Cardiac septum (tissue), 1 donor: Measurements from ENCODE around the gene UCHL5. TPM values are rescaled to one million over a fixed set of nuclear protein-coding genes. Genes with fewer than 3 reads are reported as not detected.

Experiments used
- DNase-seq: peaks from one replicate; pipeline ENCODE4 v3.0.0-alpha.2; 2020; ENCODE audit warnings: low spot score
- intact Hi-C: fragments of 100-400 bp; cut with DNase I; formaldehyde crosslinking; loops from one replicate; pipeline ENCODE4 v1.14.0; 2022
- long read RNA-seq: library from polyadenylated mRNA; unstranded; transcript quantifications from one replicate; pipeline ENCODE4 v2.0.0, GENCODE V29; 2021
- total RNA-seq: library from RNA; stranded (reverse); fragmentation: NEBNext Ultra II Directional; extraction: Animal tissue kit (Norgen Biotek cat#: 25700); gene quantifications from one replicate; pipeline ENCODE4 v1.2.1, GENCODE V29; 2021
- donor health status: DM: no; HTN: no; CAD: no.

UCHL5 gene, protein sequence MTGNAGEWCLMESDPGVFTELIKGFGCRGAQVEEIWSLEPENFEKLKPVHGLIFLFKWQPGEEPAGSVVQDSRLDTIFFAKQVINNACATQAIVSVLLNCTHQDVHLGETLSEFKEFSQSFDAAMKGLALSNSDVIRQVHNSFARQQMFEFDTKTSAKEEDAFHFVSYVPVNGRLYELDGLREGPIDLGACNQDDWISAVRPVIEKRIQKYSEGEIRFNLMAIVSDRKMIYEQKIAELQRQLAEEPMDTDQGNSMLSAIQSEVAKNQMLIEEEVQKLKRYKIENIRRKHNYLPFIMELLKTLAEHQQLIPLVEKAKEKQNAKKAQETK
- total RNA-seq: 26.4 TPM
- long read RNA-seq, full-length matches to known transcripts: 54 of 76 reads
- long read RNA-seq, partial matches to known transcripts: 2 of 76 reads
- long read RNA-seq, other reads (novel, unspliced or antisense): 20 of 76 reads

DNA sequence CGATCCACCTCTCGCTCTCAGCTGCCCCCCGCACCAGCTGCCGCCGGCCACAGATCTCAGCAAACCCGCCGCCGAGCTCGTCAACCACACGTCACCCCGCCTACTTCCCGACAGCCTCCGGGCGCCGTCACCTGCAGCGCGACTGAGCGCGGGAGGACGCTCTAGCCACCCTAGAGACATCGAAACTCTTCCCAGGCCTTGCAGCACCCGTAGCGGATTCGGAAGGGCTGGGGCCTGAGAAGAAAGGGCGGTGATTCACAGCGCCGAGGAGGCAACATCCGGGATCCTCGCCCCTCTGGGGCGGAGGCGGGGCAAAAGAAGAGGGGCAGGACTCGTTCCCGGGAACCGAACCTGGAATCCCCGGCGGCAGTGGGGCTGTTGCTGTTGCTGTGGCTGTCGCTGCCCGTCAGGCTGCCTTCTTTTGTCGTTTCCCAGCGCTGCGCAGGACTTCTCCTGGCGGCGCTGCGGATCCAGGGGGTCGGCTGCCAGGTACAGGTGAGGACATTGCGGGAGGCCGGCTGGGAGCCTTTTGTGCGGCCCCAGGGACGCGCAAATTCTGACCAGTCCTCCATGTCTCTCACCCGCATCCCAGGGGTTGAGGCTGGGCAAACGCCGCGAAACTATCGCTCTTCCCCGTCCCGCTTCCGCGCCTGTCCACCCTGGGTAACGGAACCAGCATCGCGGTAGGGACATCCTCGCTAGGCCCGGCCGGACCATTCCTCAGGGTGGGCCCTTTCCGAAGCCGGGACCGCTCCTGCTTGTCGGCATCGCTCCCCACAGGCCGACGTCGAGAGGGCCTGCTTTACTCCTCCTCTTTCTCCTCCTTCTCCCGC, at the start of gene UCHL5, which contains the start of gene RO60:
UCHL5 (minus strand) TSS at position 79 of the 833 bp plus-strand sequence. CDS start 100 bp downstream, outside the sequence.
RO60 (plus strand) TSS at position 331 of the 833 bp plus-strand sequence. CDS start 9,443 bp downstream, outside the sequence.
- peak; percentile 99 for DNase-seq
- intact Hi-C loops: loop anchor here (1.0 kb wide), 2 partner anchors 46 to 63 kb away; partner anchors contain the start of genes CDC73 and GLRX2

DNA sequence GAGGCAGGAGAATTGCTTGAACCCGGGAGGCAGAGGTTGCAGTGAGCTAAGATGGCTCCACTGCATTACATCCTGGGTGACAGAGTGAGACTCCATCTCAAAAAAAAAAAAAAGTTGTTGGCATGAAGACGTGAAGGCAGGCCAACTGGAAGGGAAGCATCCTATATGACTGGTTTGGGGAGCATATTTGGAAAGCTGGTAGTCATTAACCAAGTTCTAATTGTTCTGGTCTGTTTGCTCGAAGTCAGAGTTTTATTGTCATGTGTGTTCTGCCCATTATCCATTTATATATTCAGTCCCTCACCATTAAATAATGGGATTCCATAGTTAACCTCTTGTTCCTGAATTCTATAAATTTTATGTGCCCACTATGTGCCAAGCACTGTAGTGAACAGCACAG, 49.3 kb upstream of the UCHL5 start:
- intact Hi-C loops: loop anchor here (10.0 kb wide), 1 partner anchor 634 kb away; no protein-coding TSS in a partner anchor
- no peak for DNase-seq

DNA sequence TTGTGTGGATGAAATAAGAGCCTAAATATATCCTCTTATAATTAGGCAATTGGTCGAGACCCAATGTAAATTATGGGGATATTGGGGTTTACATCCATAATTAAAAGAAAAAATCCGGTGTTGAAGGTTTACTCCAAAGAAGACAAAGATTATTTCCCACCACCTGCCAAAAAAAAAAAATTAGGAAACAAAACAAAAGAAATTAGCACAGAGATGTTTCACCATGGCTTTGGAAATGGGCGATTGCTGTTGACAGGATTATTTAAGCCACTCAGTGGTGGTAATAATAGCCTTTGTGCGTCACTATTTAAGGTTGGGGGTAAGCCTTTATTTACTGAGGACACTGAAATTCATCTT, 46.6 kb upstream of the UCHL5 start:
- intact Hi-C loops: loop anchor here (1.0 to 10.0 kb wide), 3 partner anchors 17 to 631 kb away; partner anchors contain the start of genes CDC73, RO60 and UCHL5
- DNase-seq: no peak

DNA sequence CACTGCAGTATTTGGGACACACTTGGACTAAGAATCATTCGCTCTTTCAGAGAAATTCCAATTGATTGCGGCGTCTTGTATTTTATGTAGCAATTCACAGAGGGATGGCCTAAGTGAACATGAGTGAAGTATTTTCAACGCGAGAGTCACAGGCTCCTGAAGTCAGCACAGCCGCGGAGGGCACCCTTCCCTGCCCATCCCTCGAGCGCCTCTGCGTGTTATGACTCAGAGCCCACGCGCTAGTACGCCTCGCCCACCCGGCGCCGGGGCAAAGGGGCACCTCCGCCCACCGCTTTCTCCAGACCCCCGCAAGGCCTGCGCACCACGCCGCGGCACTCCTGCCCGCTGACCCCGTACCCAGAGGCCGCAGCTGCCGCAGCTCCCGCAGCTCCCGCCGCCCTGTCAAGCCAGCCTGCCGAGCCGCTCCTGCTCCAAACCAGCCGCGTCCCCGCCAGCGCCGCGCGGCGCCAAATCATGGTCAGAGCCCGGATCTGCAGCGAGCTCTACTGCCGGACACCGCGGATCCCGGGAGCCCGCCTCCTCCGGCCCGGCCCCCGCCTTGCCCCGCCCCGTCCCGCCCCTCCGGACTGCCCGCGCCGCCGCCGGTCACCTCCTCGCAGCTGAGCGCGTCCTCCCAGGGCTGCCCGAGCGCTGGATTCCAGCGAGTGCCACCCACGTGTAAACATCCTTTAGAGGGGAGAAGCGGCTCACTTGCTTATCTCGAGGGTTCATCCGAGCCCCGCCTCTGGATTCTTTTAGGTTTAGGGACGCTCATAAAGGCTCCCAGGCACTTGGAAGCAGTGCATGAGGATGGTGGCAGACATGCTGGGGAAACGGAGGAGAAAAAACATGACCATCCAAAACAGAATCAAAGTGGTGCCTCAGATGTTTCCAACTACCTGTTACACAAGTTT, 46.0 kb upstream of the UCHL5 start, which contains the start of gene GLRX2:
GLRX2 (minus strand) TSS at position 508 of the 914 bp plus-strand sequence; CDS start at position 476, 32 bp downstream.
- DNase-seq: peak; percentile 95
- intact Hi-C loops: loop anchor here (1.0 to 10.0 kb wide), 3 partner anchors 17 to 630 kb away; partner anchors contain the start of genes CDC73, RO60 and UCHL5

DNA sequence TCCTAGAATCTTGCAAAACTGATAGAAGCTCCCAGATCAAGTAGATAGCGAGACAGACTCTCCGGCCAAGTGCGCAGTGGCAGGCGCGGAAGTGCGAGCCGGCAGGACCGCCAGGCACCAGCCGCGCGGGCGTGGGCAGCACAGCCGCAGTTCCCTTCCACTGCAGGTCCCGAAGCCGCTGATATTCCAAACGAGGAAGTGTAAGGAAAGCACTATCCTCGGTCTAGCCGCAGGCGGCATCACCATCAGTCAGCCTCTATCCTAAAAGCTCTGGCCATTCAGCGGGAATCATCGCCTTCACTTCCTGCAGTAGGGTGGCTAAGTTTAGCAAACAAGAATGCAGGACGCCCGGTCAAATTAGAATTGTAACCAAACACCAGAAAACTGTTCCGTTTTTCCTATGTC, 45.3 kb upstream of the UCHL5 start:
- DNase-seq: peak; percentile 88
- intact Hi-C loops: loop anchor here (10.0 kb wide), 1 partner anchor 630 kb away; no protein-coding TSS in a partner anchor

DNA sequence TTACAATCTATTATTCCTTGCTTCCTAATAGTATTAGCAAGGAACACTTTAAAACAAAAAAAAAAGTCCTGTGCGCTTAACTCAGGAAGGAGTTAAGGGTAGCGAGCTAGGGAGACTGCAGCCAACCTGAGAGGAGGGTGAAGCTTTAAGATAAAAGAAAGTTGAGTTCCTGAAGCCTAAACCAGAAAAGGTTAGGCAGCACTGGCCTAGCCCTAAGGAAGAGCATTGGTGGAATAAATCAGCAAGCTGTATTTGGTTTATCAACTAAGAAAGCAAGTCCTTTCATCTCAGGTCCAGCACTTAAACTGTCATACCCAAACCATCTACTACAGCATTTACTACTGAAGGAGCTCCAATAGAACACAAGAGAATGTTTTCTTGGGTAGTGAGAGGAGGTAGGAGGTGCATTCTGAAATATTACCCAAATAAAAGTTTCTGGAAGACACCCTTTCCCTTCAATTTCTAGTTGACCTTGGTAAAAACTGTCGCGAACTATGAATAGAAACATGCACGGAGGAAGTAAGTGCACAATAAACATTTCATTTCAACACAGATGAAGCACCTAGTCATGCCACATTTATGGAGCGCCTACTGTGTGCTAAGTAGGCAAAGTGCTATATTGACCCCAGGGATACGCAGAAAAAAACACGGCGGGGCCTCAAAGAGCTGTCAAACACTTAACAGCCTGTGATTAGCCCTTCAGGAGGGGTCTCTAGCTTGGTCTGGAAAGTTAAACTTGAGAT, 44.8 kb upstream of the UCHL5 start:
- no peak for DNase-seq
- intact Hi-C loops: loop anchor here (10.0 kb wide), 1 partner anchor 629 kb away; no protein-coding TSS in a partner anchor

DNA sequence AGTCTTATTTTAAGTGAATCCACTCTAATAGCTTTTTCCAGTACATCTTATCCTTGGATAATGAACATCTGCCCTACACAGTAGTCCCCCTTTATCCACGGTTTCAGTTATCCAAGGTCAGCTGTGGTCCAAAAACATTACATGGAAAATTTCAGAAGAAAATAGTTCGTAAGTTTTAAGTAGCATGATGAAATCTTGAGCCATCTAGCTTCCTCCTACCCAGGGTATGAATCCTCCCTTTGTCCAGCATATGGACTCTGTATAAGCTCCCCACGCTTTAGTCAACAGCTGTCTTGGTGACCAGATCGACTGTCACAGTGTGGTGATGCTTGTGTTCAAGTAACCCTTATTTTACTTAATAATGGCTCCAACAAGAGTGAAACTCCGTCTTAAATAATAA, 43.5 kb upstream of the UCHL5 start:
- intact Hi-C loops: loop anchor here (10.0 kb wide), 1 partner anchor 628 kb away; no protein-coding TSS in a partner anchor
- DNase-seq: no peak

DNA sequence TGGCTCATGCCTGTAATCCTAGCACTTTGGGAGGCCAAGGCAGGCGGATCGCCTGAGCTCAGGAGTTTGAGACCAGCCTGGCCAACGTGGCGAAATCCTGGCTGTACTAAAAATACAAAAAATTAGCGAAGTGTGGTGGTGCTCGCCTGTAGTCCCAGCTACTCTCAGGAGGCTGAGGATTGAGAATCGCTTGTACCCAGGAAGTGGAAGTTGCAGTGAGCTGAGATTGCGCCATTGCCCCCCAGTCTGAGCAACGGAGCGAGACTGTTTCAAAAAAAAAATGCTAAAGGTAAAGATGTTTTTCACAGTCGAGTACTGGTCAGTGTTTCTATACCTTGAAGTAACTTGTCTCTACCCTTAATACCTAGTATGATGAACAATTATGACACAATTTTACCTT, 35.0 kb upstream of the UCHL5 start:
- intact Hi-C loops: no loop called here
- no peak for DNase-seq

DNA sequence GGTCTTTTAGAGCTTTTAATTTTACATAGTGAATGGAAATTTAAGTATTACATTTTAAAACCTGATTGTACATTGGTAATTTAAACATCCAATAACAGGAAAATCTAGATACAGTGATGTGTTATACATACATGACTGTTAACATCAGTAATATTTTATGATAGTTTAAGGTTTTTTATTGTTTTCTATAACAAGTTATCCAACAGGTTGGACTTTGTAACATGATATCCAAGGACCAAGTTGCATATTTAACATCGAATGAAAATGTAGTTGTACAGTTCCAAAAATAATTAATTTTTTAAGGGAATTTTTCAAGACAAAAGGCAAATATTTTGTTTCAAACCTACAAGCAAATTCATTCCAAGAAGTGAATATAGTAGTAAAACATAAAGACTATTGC, 31.7 kb upstream of the UCHL5 start:
- intact Hi-C loops: no loop called here
- no peak for DNase-seq

DNA sequence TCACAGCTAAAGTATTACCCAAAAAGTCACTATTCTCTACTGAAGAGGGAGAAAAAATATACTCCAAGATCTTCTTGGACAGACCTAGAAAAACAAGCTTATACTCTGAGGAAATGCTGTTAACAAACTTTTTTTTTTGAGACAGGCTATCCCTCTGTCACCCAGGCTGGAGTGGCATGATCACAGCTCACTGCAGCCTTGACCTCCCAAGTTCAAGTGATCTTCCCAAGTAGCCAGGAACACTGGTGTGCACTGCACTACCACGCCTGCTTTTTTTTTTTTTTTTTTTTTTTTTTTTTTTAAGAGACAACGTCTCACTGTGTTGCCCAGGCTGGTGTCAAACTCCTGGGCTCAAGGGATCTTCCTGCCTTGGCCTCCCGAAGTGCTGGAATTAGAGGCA, 28.7 kb upstream of the UCHL5 start:
- no peak for DNase-seq
- intact Hi-C loops: no loop called here

DNA sequence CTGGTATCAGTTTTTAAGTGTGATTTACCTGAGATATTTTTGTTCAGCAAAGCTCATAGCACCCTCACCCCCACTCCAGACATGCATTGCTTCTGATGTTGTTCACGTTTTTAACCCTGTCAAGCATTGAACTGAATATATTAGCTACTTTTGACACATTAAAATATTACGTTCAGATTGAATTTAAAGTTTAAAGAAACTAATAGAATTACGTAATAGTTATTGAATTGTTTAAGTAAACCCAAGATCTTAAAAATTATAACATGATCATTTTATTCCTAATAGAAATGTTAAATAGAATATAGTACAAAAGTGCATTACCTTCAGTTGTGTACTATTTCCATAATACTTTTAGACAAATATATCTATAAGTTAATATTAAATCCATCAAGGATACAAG, 27.2 kb upstream of the UCHL5 start:
- intact Hi-C loops: no loop called here

DNA sequence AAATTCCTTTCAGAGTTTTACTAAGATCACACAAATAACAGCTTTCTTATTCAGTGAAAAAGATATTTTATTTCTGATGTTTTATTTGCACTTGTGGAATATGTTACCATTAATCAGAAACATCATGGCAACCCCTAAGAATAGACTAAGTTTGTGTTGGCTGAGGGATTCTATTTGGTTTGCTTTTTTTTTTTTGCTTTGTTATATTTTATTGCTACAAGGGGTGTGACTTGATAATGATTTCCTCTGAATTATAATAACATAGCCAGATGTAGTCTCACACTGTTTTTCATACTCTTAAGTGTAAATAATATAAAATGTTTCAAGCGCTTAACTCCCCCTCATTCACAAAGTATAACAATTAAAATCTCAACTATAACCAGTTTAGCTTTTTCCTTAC, 26.1 kb upstream of the UCHL5 start:
- DNase-seq: no peak
- intact Hi-C loops: no loop called here

More for the DNA sequence above, 27.2 kb upstream of the UCHL5 start:
- no peak for DNase-seq

DNA sequence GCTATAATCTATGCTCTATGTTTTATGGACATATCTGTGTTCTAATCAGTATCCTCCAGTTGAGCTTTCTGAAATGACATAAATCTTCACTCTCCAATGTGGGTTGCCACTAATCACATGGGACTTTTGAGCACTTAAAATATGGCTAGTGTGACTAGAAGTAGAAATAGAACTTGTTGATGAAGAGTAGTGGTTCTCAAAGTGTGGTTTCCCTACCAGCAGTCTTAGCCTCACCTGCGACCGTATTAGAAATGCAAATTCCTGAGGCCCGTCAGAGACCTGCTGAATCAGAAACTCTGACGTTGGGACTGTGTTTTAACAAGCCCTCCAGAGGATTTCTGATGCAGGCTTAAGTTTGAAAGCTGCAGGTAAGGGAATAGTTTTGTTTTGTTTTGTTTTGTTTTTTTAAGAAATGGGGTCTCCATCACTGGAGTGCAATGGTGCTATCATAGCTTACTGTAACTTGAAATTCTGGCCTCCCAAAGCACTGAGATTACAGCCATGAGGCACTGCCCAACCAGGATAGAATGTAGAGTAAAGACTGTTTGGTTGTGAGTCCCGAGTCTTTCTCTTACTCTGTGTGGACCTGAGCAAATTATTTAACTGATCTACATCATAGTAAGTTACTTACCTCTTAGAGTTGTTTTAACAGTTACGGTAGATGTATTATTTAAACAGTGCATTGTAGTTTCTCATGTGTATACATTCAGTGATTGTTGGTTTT, 24.4 kb upstream of the UCHL5 start:
- no peak for DNase-seq
- intact Hi-C loops: no loop called here

DNA sequence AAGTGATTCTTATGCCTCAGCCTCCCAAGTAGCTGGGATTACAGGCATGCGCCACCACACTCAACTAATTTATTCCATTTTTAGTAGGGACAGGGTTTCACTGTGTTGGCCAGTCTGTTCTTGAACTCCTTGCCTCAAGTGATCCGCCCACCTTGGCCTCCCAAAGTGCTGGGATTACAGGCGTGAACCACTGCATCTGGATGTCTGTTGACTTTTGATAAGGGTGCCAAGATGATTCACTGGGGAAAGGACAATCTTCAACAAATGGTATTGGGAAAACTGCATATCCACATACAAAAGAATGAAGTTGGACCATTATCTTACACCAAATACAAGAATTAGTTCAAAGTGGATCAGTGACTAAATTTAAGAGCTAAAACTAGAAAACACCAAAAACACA, 20.0 kb upstream of the UCHL5 start:
- intact Hi-C loops: no loop called here

DNA sequence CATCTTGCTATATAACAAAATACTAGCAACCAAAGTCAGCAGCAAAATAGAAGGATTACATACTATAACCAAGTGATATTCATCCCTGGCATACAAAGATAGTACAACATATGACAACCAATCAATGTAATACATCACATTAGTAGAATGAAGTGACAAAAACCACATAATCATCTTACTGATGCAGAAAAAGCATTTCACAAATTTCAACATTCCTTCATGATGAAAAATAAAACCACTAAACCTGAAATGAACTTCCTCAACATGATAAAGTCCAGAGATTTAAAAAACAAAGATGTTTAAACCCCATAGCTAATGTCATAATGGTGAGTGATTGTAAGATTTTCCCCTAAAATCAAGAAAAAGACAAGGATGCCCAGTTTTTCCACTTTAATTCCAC, 18.8 kb upstream of the UCHL5 start:
- intact Hi-C loops: no loop called here
- no peak for DNase-seq

More for the DNA sequence above, 20.0 kb upstream of the UCHL5 start:
- DNase-seq: no peak

DNA sequence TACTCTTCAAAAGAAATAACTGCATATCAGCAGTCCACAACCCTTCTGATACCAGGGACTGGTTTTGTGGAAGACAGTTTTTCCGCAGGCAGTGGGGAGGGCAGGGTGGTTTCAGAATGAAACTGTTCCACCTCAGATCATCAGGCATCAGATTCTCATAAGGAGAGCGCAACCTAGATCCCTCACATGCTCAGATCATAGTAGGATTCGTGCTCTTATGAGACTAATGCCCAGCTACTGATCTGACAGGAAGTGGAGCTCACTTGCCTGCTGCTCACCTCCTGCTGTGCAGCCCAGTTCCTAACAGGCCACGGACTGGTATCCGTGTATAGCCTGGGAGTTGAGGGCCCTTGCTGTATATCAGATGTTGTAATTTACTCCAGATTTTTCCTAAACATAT, 11.8 kb upstream of the UCHL5 start:
- no peak for DNase-seq
- intact Hi-C loops: no loop called here

DNA sequence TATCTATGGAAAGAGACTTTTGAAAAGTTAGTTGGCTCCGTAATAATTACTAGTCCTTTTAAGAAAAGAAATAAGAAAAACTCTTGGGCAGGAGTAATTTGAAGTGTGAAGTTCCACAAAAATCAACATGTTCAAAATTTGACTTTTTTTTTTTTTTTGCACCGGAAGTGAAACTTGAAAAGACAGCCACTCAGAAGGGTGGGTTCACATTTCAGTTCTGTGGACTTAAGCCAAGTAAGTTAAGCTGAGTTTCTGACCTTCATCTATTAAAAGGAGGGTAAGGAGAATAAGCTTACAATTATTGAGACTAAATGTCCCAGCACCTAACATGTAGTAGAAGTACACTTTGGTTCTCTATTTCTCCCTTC, 11.2 kb upstream of the UCHL5 start:
- no peak for DNase-seq
- intact Hi-C loops: no loop called here
